Fibroblast of the aortic adventitia (primary cell): ENCODE measurements around the gene ZNF343. TPM values are rescaled to one million over a fixed set of nuclear protein-coding genes. Genes with fewer than 3 reads are reported as not detected.

Experiments
- DNase-seq: peaks from one replicate; pipeline ENCODE4 v3.0.0-alpha.2; 2010; ENCODE audit warnings: low read depth
- H3K4me3 ChIP-seq: 2 replicates; pipeline ENCODE4 v1.5.1; 2011; ENCODE audit warnings: low read depth, mild to moderate bottlenecking, control low read depth, low read length, moderate library complexity
- CTCF ChIP-seq: IDR thresholded peaks from 2 replicates; pipeline ENCODE4 v1.5.1; 2011; ENCODE audit warnings: mild to moderate bottlenecking, low read length, control low read depth, inconsistent platforms; ENCODE audit not compliant: insufficient read depth
- total RNA-seq: library from RNA; depleted of rRNA; stranded (reverse); fragments of >200 nt; gene quantifications from 2 replicates; pipeline ENCODE4 v1.2.3, GENCODE V29; 2012; ENCODE audit warnings: low replicate concordance

ZNF343 gene
- total RNA-seq, 1 donor, result 9.7 TPM

DNA sequence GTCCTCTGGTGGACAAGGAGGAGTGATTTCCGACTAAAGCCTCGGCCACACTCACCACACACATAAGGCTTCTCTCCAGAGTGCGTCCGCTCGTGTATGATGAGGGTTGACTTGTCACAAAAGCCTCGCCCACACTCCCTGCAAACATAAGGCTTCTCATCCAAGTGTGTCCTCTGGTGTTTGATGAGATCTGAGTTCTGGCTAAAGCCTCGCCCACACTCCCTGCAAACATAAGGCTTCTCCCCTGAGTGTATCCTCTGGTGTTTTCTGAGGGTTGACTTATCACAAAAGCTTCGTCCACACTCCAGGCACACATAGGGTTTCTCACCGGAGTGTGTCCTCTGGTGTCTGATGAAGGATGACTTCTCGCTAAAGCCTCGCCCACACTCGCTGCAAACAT, 25.2 kb downstream of the ZNF343 start:
- TF ChIP-seq CTCF, result no peak
- no peak overlapping the region for H3K4me3 ChIP-seq
- DNase-seq, result no peak

GRCh38 chr20:2480381-2480780, 28.3 kb downstream of the ZNF343 start:
- H3K4me3 ChIP-seq, result no peak overlapping the region
- no peak for DNase-seq
- no peak for TF ChIP-seq CTCF

GRCh38 chr20:2476742-2477615, 31.7 kb downstream of the ZNF343 start:
- no peak overlapping the region for H3K4me3 ChIP-seq
- no peak for DNase-seq
- no peak for TF ChIP-seq CTCF

DNA sequence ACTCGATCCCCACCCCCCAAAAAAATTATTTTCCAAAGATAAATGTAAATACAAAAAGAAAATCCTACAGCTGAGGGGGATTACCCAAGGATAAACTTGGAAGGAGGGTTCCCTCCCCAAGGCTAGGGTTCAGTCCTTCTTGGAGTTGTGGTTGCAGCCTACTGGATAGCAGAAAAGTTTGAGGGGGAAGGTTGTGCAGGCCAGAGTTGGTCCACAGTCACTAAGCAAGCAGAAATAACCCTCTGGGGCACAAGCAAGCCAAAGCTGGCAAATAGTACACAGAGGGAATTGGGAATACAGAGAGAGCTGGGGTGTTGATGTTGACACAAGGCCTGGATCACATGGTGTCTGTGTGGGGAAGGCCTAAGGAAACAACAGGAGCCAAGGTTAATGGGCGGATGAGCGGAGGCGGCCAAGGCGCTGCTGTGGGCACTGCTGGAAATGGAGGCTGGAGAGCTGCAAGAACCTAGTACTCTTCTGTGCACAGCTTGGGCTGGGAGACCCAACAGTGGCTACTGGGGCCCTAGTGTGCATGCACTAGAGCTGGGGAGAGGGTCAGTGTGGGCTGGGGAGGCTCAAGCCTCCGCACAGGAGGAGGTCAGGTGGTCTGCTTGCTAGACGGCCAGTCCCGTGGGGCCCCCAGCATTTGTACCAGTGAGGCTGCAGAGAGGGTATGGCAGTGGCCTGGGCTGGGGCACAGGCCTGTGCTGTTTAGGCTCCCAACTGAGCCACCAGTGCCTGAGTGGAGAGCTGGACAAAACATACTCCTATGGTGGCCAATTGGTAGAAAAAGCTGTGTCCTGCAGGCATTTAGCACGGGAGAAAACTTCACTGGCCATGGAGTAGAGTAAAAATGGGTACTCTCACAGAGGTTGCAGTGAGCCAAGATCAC, 32.6 kb downstream of the ZNF343 start:
- no peak for DNase-seq
- no peak for TF ChIP-seq CTCF
- H3K4me3 ChIP-seq, result no peak overlapping the region

DNA sequence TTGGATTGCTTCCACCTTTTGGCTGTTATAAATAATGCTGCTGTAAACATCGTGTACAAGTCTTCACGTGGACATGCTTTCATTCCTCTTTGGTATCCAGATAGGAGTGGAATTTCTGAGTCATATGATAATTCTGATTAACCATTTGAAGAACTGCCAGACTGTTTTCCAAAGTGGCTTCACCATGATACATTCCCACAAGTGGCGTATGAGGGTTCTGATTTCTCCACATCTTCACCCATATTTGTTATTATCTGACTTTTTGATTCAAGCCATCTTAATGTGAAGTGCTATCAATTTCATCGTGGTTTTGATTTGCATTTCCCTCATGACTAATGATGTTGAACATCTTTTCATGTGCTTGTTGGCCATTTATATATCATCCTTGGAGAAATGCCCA, 35.2 kb downstream of the ZNF343 start:
- DNase-seq, result peak; percentile 95
- no peak overlapping the region for H3K4me3 ChIP-seq
- no peak for TF ChIP-seq CTCF

DNA sequence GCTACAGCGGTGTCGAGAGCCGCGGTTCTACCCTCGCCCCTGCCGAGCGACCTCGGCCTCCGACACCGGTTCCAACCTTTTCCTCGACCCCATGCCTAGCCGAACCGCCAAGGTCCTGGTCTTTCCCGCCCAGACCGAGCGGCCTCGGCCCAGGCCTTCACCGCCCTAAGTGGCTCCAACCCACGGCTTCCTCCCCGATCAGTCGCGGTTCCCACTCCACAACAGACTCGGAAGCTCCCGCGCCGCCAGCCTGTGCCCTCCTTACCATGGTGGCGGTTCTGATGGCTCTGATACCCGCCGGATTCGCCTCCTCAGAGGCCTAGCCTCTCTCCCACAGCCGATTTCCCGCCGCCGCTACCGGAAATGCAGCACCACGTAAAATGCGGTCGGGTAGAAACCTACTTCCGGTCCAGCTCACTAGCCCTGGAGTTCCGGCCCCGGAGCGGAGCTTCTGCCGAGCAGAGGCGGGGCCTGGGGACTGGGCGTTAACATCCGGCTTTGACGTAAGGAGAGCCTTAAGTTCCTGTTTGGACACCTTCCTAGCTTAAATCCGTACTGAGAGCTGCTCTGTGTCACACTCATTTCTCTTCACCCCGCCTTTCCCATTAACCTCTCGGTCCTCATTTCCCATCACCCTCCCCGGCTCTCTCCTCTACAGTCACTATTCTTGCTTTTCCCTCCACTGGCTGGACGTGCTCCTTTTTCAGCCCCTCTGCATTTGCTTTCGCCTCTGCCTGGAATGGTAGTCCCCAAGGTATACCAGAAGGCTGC, 38.1 kb downstream of the ZNF343 start, which contains the start of gene SNRPB:
SNRPB (minus strand) TSS at position 367 of the 771 bp plus-strand sequence; CDS start at position 268, 99 bp downstream.
- TF ChIP-seq CTCF, result no peak
- peak; percentile 100 for DNase-seq
- H3K4me3 ChIP-seq, result peak within 1 kb of the TSS; percentile 83
